H9 (cell line): ENCODE measurements around the gene RHEX. TPM values are rescaled to one million over a fixed set of nuclear protein-coding genes. Genes with fewer than 3 reads are reported as not detected.

Source experiments
- DNase-seq: peaks from one replicate; pipeline ENCODE4 v3.0.0-alpha.2; 2017
- H2AFZ ChIP-seq: one replicate; pipeline ENCODE4 v1.6.1; 2013; ENCODE audit warnings: mild to moderate bottlenecking, low read length, control low read depth, moderate library complexity
- H2AK5ac ChIP-seq: 2 replicates; pipeline ENCODE4 v1.6.1; 2013; ENCODE audit warnings: low read length, control low read depth, mixed read lengths; ENCODE audit not compliant: insufficient read length
- H2BK120ac ChIP-seq: one replicate; pipeline ENCODE4 v1.6.1; 2013; ENCODE audit warnings: low read depth, mild to moderate bottlenecking, low read length, control low read depth, inconsistent platforms; ENCODE audit not compliant: poor library complexity, severe bottlenecking
- H2BK12ac ChIP-seq: 2 replicates; pipeline ENCODE4 v1.6.1; 2013; ENCODE audit warnings: low read length, control low read depth, mixed read lengths, low read depth; ENCODE audit not compliant: insufficient read length
- H2BK15ac ChIP-seq: 2 replicates; pipeline ENCODE4 v1.6.1; 2013; ENCODE audit warnings: low read depth, low read length, control low read depth
- H2BK20ac ChIP-seq: one replicate; pipeline ENCODE4 v1.6.1; 2013; ENCODE audit warnings: low read depth, mild to moderate bottlenecking, low read length, control low read depth, inconsistent platforms; ENCODE audit not compliant: poor library complexity, severe bottlenecking
- H2BK5ac ChIP-seq: 2 replicates; pipeline ENCODE4 v1.6.1; 2013; ENCODE audit warnings: low read length, control low read depth, mixed read lengths; ENCODE audit not compliant: insufficient read length
- H3K14ac ChIP-seq: 2 replicates; pipeline ENCODE4 v1.6.1; 2013; ENCODE audit warnings: low read length, control low read depth; ENCODE audit not compliant: insufficient read depth
- H3K18ac ChIP-seq: 2 replicates; pipeline ENCODE4 v1.6.1; 2013; ENCODE audit warnings: low read depth, mild to moderate bottlenecking, mixed read lengths, low read length, control low read depth; ENCODE audit not compliant: insufficient read length
- H3K23ac ChIP-seq: 2 replicates; pipeline ENCODE4 v1.6.1; 2013; ENCODE audit warnings: low read length, control low read depth, mixed read lengths, low read depth; ENCODE audit not compliant: insufficient read length
- H3K23me2 ChIP-seq: 2 replicates; pipeline ENCODE4 v1.6.1; 2013; ENCODE audit warnings: low read depth, mild to moderate bottlenecking, mixed read lengths, low read length, control low read depth; ENCODE audit not compliant: insufficient read length, poor library complexity, severe bottlenecking
- H3K27ac ChIP-seq: 2 replicates; pipeline ENCODE4 v1.5.1; 2013; ENCODE audit warnings: low read length, control low read depth, mixed read lengths, low read depth; ENCODE audit not compliant: insufficient read length
- H3K27me3 ChIP-seq: 2 replicates; pipeline ENCODE4 v1.6.1; 2013; ENCODE audit warnings: low read length, control low read depth, inconsistent platforms; ENCODE audit not compliant: insufficient read depth
- H3K4ac ChIP-seq: 2 replicates; pipeline ENCODE4 v1.6.1; 2013; ENCODE audit warnings: low read depth, mild to moderate bottlenecking, control low read depth, inconsistent platforms, low read length, moderate library complexity
- H3K4me1 ChIP-seq: 2 replicates; pipeline ENCODE4 v1.6.1; 2013; ENCODE audit warnings: low read length, control low read depth, inconsistent platforms; ENCODE audit not compliant: insufficient read depth
- H3K4me2 ChIP-seq: 2 replicates; pipeline ENCODE4 v1.6.1; 2013; ENCODE audit warnings: low read length, control low read depth, mixed read lengths; ENCODE audit not compliant: insufficient read length, insufficient read depth
- H3K56ac ChIP-seq: 2 replicates; pipeline ENCODE4 v1.6.1; 2013; ENCODE audit warnings: low read depth, mild to moderate bottlenecking, mixed read lengths, low read length, control low read depth; ENCODE audit not compliant: insufficient read length
- H3K79me1 ChIP-seq: 2 replicates; pipeline ENCODE4 v1.6.1; 2013; ENCODE audit warnings: low read depth, mild to moderate bottlenecking, moderate library complexity, low read length, control low read depth, inconsistent platforms; ENCODE audit not compliant: insufficient read depth, poor library complexity, severe bottlenecking
- H3K79me2 ChIP-seq: 2 replicates; pipeline ENCODE4 v1.6.1; 2013; ENCODE audit warnings: low read length, control low read depth, inconsistent platforms; ENCODE audit not compliant: insufficient read depth
- H3K9ac ChIP-seq: 2 replicates; pipeline ENCODE4 v1.6.1; 2013; ENCODE audit warnings: low read length, control low read depth, mixed read lengths; ENCODE audit not compliant: insufficient read length; ENCODE audit errors: extremely low read depth
- H3K9me3 ChIP-seq: one replicate; pipeline ENCODE4 v1.6.1; 2013; ENCODE audit warnings: low read depth, low read length, inconsistent platforms; ENCODE audit not compliant: control insufficient read depth
- H3T11ph ChIP-seq: one replicate; pipeline ENCODE4 v1.6.1; 2013; ENCODE audit warnings: mild to moderate bottlenecking, low read length, control low read depth, inconsistent platforms
- H4K20me1 ChIP-seq: one replicate; pipeline ENCODE4 v1.6.1; 2013; ENCODE audit not compliant: control insufficient read depth, insufficient read length, insufficient read depth
- H4K5ac ChIP-seq: 2 replicates; pipeline ENCODE4 v1.6.1; 2013; ENCODE audit warnings: low read depth, mild to moderate bottlenecking, mixed read lengths, low read length, control low read depth; ENCODE audit not compliant: insufficient read length
- H4K8ac ChIP-seq: replicated peaks from 2 replicates; pipeline ENCODE4 v1.6.1; 2013; ENCODE audit warnings: low read length, control low read depth, mixed read lengths, low read depth; ENCODE audit not compliant: insufficient read length
- H4K91ac ChIP-seq: 2 replicates; pipeline ENCODE4 v1.6.1; 2013; ENCODE audit warnings: low read depth, mild to moderate bottlenecking, moderate library complexity, mixed read lengths, low read length, control low read depth; ENCODE audit not compliant: insufficient read length
- H3K27ac Mint-ChIP-seq, 3 experiments: 2 replicates in 2 of 3; 3 replicates in 1 of 3; pipeline ENCODE4 v1.8.0; 2020 to 2021; ENCODE audit warnings: mixed read lengths in 3 of 3, mild to moderate bottlenecking in 1 of 3, moderate library complexity in 1 of 3
- H3K27me3 Mint-ChIP-seq: 2 replicates; pipeline ENCODE4 v1.8.0; 2021; ENCODE audit warnings: low read depth, mild to moderate bottlenecking, moderate library complexity, mixed read lengths
- H3K36me3 Mint-ChIP-seq, 3 experiments: 2 replicates in 2 of 3; 3 replicates in 1 of 3; pipeline ENCODE4 v1.8.0; 2020 to 2021; ENCODE audit warnings: low read depth in 3 of 3, mixed read lengths in 3 of 3; ENCODE audit not compliant: insufficient read depth in 1 of 3
- H3K4me1 Mint-ChIP-seq, 2 experiments: 2 replicates each; pipeline ENCODE4 v1.8.0; 2020; ENCODE audit warnings: mixed read lengths in 2 of 2
- H3K4me3 Mint-ChIP-seq, 2 experiments: 2 replicates in 1 of 2; 3 replicates in 1 of 2; pipeline ENCODE4 v1.8.0; 2020 to 2021; ENCODE audit warnings: mild to moderate bottlenecking in 2 of 2, mixed read lengths in 2 of 2, moderate library complexity in 1 of 2
- H3K9me3 Mint-ChIP-seq, 2 experiments: 2 replicates in 1 of 2; 3 replicates in 1 of 2; pipeline ENCODE4 v1.8.0; 2020; ENCODE audit warnings: mild to moderate bottlenecking in 2 of 2, mixed read lengths in 2 of 2, moderate library complexity in 1 of 2
- CTCF ChIP-seq: fragments of 200-600 bp; sonication (generic); conservative IDR thresholded peaks from 3 replicates; pipeline ENCODE4 v1.8.0; 2021; ENCODE audit warnings: antibody characterized with exemption, mild to moderate bottlenecking
- WGBS: extraction: QIAGEN DNeasy Blood & Tissue Kit; methylation state at CpG from one replicate; pipeline ENCODE4 v1.1.7; 2013; ENCODE audit warnings: missing lambda C conversion rate, low lambda C conversion rate, mixed read lengths; ENCODE audit not compliant: insufficient read length; ENCODE audit errors: extremely low coverage; 5-methylcytosine and 5-hydroxymethylcytosine counted together
- total RNA-seq: library from RNA; stranded (reverse); gene quantifications from 2 replicates; pipeline ENCODE4 v1.2.1, GENCODE V29; 2021

RHEX gene
- total RNA-seq, 1 experiment from 2014 or later = not detected

GRCh38 chr1:206110820-206111219 is 57.8 kb downstream of the RHEX start:
- Histone ChIP-seq H2BK120ac (no peak overlapping the region), H2BK12ac (no peak overlapping the region), H3K9me3 (no peaks in the 10 kb centered on the region), H4K5ac (no peak overlapping the region), H4K8ac (no peak overlapping the region), H3T11ph (no peak overlapping the region), H3K79me2 (no peaks in the 10 kb centered on the region), H3K4ac (no peak overlapping the region), H2AK5ac (no peak overlapping the region), H4K91ac (no peak overlapping the region), H3K4me1 (no peaks in the 10 kb centered on the region), H3K23ac (no peak overlapping the region), H4K20me1 (no peaks in the 10 kb centered on the region), H3K23me2 (no peaks in the 10 kb centered on the region), H3K9ac (no peak overlapping the region), H2BK20ac (no peak overlapping the region), H3K14ac (no peak overlapping the region), H3K56ac (no peak overlapping the region), H3K27me3 (no peaks in the 10 kb centered on the region), H3K4me2 (no peak overlapping the region), H2AFZ (no peak overlapping the region), H2BK15ac (no peak overlapping the region), H3K79me1 (no peaks in the 10 kb centered on the region), H3K27ac (no peak overlapping the region), H2BK5ac (no peak overlapping the region), H3K18ac (no peak overlapping the region)
- peaks cover 25% of the 10 kb centered on the region for H3K27me3 Mint-ChIP-seq
- DNase-seq = no peak
- no CpG with 5 or more reads among the region's 3 CpGs for WGBS
- H3K36me3 Mint-ChIP-seq = no peaks in the 10 kb centered on the region
- H3K4me1 Mint-ChIP-seq = peaks cover 0 to 2% of the 10 kb centered on the region in 2 experiments; a peak in 2 of 4 replicates
- H3K27ac Mint-ChIP-seq = no peak overlapping the region
- H3K4me3 Mint-ChIP-seq = no peak overlapping the region
- no peaks in the 10 kb centered on the region for H3K9me3 Mint-ChIP-seq
- no peak for TF ChIP-seq CTCF
